CD4-positive, alpha-beta T cell treated with Interleukin-6 for 4 hours (primary cell): ENCODE results near the gene ARID5B.

Source experiments
- DNase-seq: peaks from one replicate; pipeline ENCODE4 v3.0.0-alpha.2; 2020; ENCODE audit warnings: mixed read lengths

Gene ARID5B

GRCh38 chr10:61943674-61944378 lies 42.3 kb downstream of the ARID5B start:
- peak; percentile 49 for DNase-seq

GRCh38 chr10:61944410-61945147 lies 43.1 kb downstream of the ARID5B start:
- DNase-seq: no peak

GRCh38 chr10:61949687-61950086 lies 48.2 kb downstream of the ARID5B start:
- no peak for DNase-seq

DNA sequence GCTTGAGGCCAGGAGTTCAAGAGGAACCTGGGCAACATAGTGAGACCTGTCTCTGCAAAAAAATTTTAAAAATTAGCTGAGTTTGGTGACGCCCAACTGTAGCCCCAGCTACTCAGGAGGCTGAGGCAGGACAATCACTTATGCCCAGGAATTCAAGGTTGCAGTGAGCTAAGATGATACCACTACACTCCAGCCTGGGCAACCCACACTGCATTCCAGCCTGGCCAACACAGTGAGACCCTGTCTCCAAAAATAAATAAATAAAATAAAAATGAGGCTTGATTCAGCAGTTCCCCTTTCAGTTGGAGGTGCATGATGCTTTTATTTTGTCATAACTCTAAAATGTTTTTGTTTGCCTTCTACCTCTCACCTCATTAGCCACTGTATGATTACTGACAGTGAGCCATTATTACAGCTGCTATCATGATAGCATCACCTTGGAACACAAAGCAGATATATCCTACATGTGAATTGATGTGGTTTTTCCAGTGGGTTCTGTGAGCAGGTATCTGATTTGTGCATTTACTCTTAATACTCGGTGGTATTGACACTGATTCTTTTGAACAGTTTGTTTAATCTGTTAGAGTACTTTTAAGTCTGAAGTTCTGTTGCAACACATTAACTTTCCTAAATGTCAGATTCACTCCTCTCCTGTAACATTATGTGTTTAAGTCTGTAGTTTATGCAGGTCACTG lies 49.1 kb downstream of the ARID5B start:
- no peak for DNase-seq

DNA sequence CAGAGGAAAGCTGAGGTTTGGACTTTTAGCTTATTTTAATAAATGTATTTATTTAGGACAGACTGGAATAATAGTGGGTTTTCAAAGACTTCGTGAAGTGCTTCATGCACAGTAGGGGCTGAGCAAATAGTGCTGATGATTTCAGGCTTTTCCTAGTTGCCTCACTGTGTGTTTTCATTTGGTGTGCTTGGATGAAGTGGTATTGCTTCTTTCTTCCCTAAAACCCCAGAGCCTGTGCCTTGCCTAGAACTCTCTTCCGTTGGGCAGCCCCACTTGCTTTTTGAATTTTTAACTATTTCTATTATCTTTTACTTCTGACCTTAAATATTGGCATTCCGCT lies 49.6 kb downstream of the ARID5B start:
- DNase-seq: no peak

GRCh38 chr10:61952028-61952674 lies 50.7 kb downstream of the ARID5B start:
- no peak for DNase-seq

DNA sequence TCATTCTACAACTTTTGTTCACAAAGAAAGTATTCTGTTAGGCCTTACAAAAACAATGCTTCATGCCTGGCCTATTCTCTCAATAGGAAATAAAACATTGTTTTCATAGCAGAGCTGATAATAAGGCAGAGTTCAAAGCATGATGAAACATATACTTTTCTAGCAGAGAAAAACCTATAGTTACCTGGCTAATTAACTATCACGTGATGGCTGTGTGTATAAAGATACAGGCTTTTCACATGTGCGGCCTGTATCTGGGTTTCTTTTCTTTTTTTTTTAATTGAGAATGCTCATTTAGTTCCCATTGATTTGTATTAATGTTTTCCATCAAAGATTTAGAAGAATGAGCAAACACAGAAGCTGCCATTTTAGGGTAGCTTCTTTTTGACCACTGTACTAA lies 51.7 kb downstream of the ARID5B start:
- no peak for DNase-seq

DNA sequence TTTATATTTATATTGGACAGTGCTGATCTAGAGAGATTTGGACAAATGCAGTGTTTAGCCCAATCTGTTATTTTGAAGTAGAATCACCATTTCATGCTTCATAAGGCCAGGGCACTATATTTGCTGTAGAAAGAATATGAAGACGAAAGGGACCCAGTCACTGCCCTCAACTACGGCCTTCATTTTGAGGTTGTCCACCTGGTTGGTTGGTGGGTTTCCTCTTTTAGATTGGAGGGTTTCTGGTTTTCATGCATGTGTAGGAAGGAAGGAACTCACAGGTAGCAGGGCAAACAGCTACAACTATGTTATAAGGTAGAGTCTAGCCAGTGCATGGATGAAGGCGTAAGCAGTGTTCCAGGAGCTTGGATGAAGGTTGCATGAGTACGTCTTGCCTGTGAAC lies 56.3 kb downstream of the ARID5B start:
- no peak for DNase-seq

GRCh38 chr10:61958311-61958710 lies 56.8 kb downstream of the ARID5B start:
- DNase-seq: no peak

- no peak for DNase-seq
Observed at GRCh38 chr10:61958805-61959204, 57.3 kb downstream of the ARID5B start.

DNA sequence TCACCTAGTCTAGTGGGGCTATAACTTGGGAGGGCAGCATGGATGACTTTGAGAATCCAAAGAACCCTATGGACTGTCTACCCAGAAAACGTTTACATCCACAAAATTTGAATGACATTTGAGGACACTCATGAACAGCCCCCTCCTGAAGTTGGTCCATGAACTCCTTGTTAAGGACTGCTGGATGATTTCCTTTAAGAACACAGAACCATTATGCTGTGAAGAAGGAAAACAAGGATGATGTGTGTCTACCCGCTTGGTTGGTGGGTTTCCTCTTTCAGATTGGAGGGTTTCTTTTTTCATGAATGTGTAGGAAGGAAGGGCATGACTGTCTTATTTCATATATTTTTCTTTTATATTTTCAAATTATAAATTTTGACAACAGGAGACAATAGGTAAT lies 58.3 kb downstream of the ARID5B start:
- DNase-seq: no peak

GRCh38 chr10:61960396-61961120 lies 59.1 kb downstream of the ARID5B start:
- no peak for DNase-seq

- peak; percentile 25 for DNase-seq
Observed at GRCh38 chr10:61961278-61961677, 59.8 kb downstream of the ARID5B start.

GRCh38 chr10:61962971-61963370 lies 61.5 kb downstream of the ARID5B start:
- DNase-seq: no peak

DNA sequence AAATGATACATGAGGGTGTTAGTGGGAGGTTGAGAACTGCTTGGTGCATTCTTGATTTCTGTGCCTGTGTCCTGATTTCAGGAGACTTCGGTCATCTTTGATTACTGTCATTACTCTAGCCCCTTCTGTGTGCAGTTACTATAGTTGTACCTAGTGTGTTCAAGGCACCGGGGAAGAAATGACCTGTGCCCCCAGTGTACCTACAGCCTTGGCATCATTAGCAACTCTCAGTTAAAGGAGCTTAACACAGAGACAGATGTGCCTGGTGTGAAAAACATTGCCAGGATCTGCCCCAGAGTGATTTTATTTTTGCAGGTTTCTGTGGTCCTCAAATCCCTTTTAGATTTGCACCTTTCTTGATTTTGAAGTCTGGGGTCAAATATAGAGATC lies 62.2 kb downstream of the ARID5B start:
- no peak for DNase-seq

GRCh38 chr10:61964059-61964709 lies 62.7 kb downstream of the ARID5B start:
- DNase-seq: no peak

GRCh38 chr10:61964949-61965702 lies 63.6 kb downstream of the ARID5B start:
- DNase-seq: no peak

DNA sequence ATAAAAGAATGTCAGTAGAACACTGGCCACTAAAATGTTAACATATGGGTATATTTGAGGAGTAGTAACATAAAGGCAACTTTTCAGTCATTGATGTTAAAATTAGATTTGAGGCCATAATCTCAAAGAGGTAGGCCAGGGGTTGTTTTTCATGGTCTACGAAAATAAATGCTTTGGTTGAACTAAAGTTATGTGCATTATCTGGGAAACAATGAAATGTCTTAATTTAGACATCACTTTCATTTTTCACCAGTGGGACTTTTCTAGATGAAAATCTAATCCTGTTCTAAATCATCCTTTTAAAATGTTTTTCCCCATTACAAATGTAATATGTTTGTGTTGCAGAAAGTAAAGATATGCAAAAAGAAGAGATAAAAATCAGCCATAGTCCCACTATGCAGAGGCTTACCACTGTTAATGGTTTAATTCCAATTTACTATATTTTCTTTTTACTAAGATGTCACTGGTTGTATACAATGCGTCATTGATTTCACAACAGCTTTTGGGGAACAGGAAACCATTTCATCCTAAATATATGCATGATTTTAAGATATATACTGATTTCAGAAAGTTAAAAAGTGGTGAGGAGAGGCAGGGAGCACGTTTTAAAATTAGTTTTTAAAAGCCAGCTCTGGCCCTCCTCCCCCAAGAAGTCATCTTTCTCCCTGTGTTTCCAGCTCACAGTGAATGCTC lies 64.3 kb downstream of the ARID5B start:
- no peak for DNase-seq

DNA sequence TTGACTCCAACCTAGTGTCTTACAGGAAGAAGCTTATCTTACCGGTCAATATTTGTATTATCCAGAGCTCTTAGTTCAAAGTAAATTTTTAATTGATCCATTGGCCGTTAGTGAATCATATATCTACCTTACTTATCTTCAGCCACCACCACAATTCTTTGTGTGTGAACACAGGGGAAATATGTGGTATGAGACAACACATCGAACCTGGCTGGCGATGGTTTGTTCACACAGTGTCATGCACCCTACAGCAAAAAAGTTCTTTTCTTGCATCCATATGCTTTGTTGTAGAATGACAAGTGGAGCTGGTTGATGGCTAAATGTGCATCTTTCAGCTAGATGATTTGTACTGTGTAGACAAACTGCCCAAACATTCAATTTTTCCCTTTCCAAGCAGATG lies 65.8 kb downstream of the ARID5B start:
- DNase-seq: no peak

- DNase-seq: no peak
Observed at GRCh38 chr10:61970182-61971002, 68.9 kb downstream of the ARID5B start.
